Tibial nerve (tissue), 4 donors: ENCODE results near the gene CDH13.

Source experiments
- EP300 ChIP-seq, 2 donors: sonication (generic); formaldehyde crosslinking; IDR thresholded peaks; one replicate each; pipeline ENCODE4 v1.6.1; 2017; ENCODE audit warnings: antibody characterized with exemption in 2 of 2, mild to moderate bottlenecking in 1 of 2
- POLR2A ChIP-seq, 2 donors: fragments of 450-650 bp; IDR thresholded peaks; one replicate each; pipeline ENCODE4 v1.6.1; 2017; ENCODE audit warnings: antibody characterized with exemption in 2 of 2, mild to moderate bottlenecking in 2 of 2, moderate library complexity in 2 of 2
- TF ChIP-seq, protein P1 (sequence below), 5 experiments: fragments of 200-600 bp in 3 of 5; fragments of 450-650 bp in 2 of 5; sonication (generic) in 3 of 5; IDR thresholded peaks; one replicate each; pipeline ENCODE4 v1.5.1; 2016 to 2019; ENCODE audit warnings: antibody characterized with exemption in 5 of 5, mild to moderate bottlenecking in 3 of 5, moderate library complexity in 2 of 5

DNA sequence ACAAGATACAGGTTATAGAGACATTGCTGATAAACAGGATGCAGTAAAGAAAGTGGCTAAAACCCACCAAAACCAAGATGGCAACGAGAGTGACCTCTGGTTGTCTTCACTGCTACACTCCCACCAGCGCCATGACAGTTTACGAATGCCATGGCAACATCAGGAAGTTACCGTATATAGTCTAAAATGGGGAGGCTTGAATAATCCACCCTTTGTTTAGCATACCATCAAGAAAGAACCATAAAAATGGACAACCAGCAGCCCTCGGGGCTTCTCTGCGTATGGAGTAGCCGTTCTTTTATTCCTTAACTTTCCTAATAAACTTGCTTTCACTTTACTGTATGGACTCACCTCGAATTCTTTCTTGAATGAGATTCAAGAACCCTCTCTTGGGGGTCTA lies 21.7 kb upstream of the CDH13 start:
- TF ChIP-seq, protein P1, sequence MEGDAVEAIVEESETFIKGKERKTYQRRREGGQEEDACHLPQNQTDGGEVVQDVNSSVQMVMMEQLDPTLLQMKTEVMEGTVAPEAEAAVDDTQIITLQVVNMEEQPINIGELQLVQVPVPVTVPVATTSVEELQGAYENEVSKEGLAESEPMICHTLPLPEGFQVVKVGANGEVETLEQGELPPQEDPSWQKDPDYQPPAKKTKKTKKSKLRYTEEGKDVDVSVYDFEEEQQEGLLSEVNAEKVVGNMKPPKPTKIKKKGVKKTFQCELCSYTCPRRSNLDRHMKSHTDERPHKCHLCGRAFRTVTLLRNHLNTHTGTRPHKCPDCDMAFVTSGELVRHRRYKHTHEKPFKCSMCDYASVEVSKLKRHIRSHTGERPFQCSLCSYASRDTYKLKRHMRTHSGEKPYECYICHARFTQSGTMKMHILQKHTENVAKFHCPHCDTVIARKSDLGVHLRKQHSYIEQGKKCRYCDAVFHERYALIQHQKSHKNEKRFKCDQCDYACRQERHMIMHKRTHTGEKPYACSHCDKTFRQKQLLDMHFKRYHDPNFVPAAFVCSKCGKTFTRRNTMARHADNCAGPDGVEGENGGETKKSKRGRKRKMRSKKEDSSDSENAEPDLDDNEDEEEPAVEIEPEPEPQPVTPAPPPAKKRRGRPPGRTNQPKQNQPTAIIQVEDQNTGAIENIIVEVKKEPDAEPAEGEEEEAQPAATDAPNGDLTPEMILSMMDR (IDR thresholded peaks at IDR 0.05): no peak
- TF ChIP-seq POLR2A (IDR thresholded peaks at IDR 0.05) (no peak), EP300 (IDR thresholded peaks at IDR 0.05) (no peak)
